Activated CD4-positive, alpha-beta T cell treated with anti-CD3 and anti-CD28 coated beads for 36 hours (primary cell): Measurements from ENCODE around the gene PLXNC1. TPM values are rescaled to one million over a fixed set of nuclear protein-coding genes. Genes with fewer than 3 reads are reported as not detected.

ENCODE experiments used
- ATAC-seq: fragments of 200-7000 bp; cut with Tn5 transposase; one replicate; pipeline ENCODE4 v1.10.0; 2021; ENCODE audit warnings: mild to moderate bottlenecking, moderate library complexity
- CTCF ChIA-PET: fragments of 350-600 bp; sonication (Branson Sonifier 250); formaldehyde crosslinking; loops from one replicate; lab custom pipeline; 2021; ENCODE audit warnings: antibody characterized with exemption; lab: Charles Lee
- POLR2A ChIA-PET: fragments of 350-600 bp; sonication (Branson Sonifier 250); formaldehyde crosslinking; loops from one replicate; lab custom pipeline; 2021; ENCODE audit warnings: antibody characterized with exemption, inconsistent platforms; lab: Charles Lee
- DNase-seq: peaks from one replicate; pipeline ENCODE4 v3.0.0-alpha.2; 2020
- H3K27ac Mint-ChIP-seq: one replicate; pipeline ENCODE4 v1.8.0; 2021; ENCODE audit warnings: mixed read lengths
- H3K27me3 Mint-ChIP-seq: one replicate; pipeline ENCODE4 v1.8.0; 2021; ENCODE audit warnings: mixed read lengths
- H3K36me3 Mint-ChIP-seq: one replicate; pipeline ENCODE4 v1.8.0; 2021; ENCODE audit warnings: low read depth, mixed read lengths
- H3K4me1 Mint-ChIP-seq: one replicate; pipeline ENCODE4 v1.8.0; 2021; ENCODE audit warnings: mixed read lengths
- H3K4me3 Mint-ChIP-seq: one replicate; pipeline ENCODE4 v1.8.0; 2021; ENCODE audit warnings: mild to moderate bottlenecking, moderate library complexity, mixed read lengths
- H3K9me3 Mint-ChIP-seq: one replicate; pipeline ENCODE4 v1.8.0; 2021; ENCODE audit warnings: low read depth, mixed read lengths
- intact Hi-C, 2 experiments: fragments of 100-400 bp; cut with DNase I in 1 of 2; cut with micrococcal nuclease in 1 of 2; formaldehyde crosslinking; loops; one replicate each; pipeline versions ENCODE4 v1.14.2 to v1.15.1; 2022 to 2024; cut with DNase I, micrococcal nuclease
- total RNA-seq, 2 experiments: library from RNA; stranded (reverse); gene quantifications; one replicate each; pipeline ENCODE4 v1.2.3, GENCODE V29; 2021

Gene PLXNC1
- total RNA-seq, 2 experiments from 2014 or later: 5.3 TPM

- ChIA-PET POLR2A (no interaction called here), CTCF (interaction anchor here (2.0 kb wide), 1 partner anchor 9 kb away, joined by 8 read pairs; no protein-coding TSS in a partner anchor)
- Mint-ChIP-seq H3K9me3 (no peaks in the 10 kb centered on the region), H3K27ac (no peak overlapping the region), H3K4me1 (peaks cover 13% of the 10 kb centered on the region), H3K4me3 (no peak overlapping the region), H3K36me3 (no peaks in the 10 kb centered on the region), H3K27me3 (peaks cover 2% of the 10 kb centered on the region)
- ATAC-seq: no peak
- intact Hi-C loops: no loop called here
- DNase-seq: no peak
Measured at GRCh38 chr12:94110258-94110657, 38.1 kb upstream of the PLXNC1 start.

- intact Hi-C loops: no loop called here
- Mint-ChIP-seq H3K4me3 (no peak overlapping the region), H3K27ac (no peak overlapping the region), H3K36me3 (no peaks in the 10 kb centered on the region), H3K9me3 (no peaks in the 10 kb centered on the region), H3K27me3 (peaks cover 4% of the 10 kb centered on the region), H3K4me1 (peaks cover 13% of the 10 kb centered on the region)
- ATAC-seq: no peak
- ChIA-PET POLR2A (no interaction called here), CTCF (interaction anchor here (1.3 to 2.0 kb wide), 3 partner anchors 9 to 609 kb away, joined by 3 to 15 read pairs (median 8); no protein-coding TSS in a partner anchor)
- no peak for DNase-seq
Measured at GRCh38 chr12:94111302-94111701, 37.1 kb upstream of the PLXNC1 start.

- Mint-ChIP-seq H3K27ac (no peak overlapping the region), H3K4me1 (peaks cover 13% of the 10 kb centered on the region), H3K9me3 (no peaks in the 10 kb centered on the region), H3K36me3 (no peaks in the 10 kb centered on the region), H3K4me3 (no peak overlapping the region), H3K27me3 (peaks cover 4% of the 10 kb centered on the region)
- intact Hi-C loops: no loop called here
- CTCF ChIA-PET: interaction anchor here (1.2 to 2.0 kb wide), 4 partner anchors 9 to 610 kb away, joined by 3 to 15 read pairs (median 6); no protein-coding TSS in a partner anchor
- DNase-seq (no peak), ATAC-seq (no peak)
- POLR2A ChIA-PET: interaction anchor here (0.6 kb wide), 2 partner anchors 10 to 54 kb away, joined by 3 to 5 read pairs; no protein-coding TSS in a partner anchor
Measured at GRCh38 chr12:94112121-94112520, 36.3 kb upstream of the PLXNC1 start.

- Mint-ChIP-seq H3K27me3 (peaks cover 4% of the 10 kb centered on the region), H3K4me1 (peaks cover 6% of the 10 kb centered on the region), H3K9me3 (no peaks in the 10 kb centered on the region), H3K4me3 (no peak overlapping the region), H3K36me3 (no peaks in the 10 kb centered on the region), H3K27ac (no peak overlapping the region)
- DNase-seq (no peak), ATAC-seq (no peak)
- intact Hi-C loops: no loop called here
- ChIA-PET POLR2A (no interaction called here), CTCF (no interaction called here)
Measured at GRCh38 chr12:94114166-94114565, 34.2 kb upstream of the PLXNC1 start.

DNA sequence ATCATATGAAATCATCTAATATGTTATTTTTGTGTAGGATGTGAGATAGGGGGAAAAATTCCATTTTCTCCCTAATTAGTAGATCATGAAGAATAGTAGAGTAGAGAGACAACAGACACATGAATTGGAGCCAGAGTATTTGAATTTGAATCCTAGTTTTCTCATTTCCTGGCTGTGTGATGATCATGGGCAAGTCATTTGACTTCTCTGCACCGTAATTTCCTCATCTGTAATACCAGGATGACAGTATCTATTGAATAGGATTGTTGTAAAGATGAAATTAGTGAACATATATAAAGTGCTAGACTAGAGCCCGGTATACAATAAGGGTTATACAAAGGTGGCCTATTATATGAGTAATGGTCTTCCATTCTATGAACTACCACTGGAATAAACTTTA, 32.2 kb upstream of the PLXNC1 start:
- no peak overlapping the region for H3K4me3 Mint-ChIP-seq
- CTCF ChIA-PET: no interaction called here
- POLR2A ChIA-PET: no interaction called here

GRCh38 chr12:94121886-94122285, 26.5 kb upstream of the PLXNC1 start:
- ATAC-seq (no peak), DNase-seq (no peak)
- Mint-ChIP-seq H3K27me3 (no peaks in the 10 kb centered on the region), H3K27ac (no peak overlapping the region), H3K9me3 (no peaks in the 10 kb centered on the region), H3K4me1 (peaks cover 33% of the 10 kb centered on the region), H3K4me3 (no peak overlapping the region), H3K36me3 (no peaks in the 10 kb centered on the region)
- intact Hi-C loops: no loop called here
- ChIA-PET POLR2A (interaction anchor here (0.6 kb wide), 2 partner anchors 10 to 865 kb away, joined by 5 to 8 read pairs; no protein-coding TSS in a partner anchor), CTCF (interaction anchor here (1.0 to 3.2 kb wide), 3 partner anchors 12 to 182 kb away, joined by 4 to 15 read pairs (median 5); no protein-coding TSS in a partner anchor)

More for the DNA sequence above, 32.2 kb upstream of the PLXNC1 start:
- H3K36me3 Mint-ChIP-seq: no peaks in the 10 kb centered on the region
- H3K4me1 Mint-ChIP-seq: no peaks in the 10 kb centered on the region
- no peak overlapping the region for H3K27ac Mint-ChIP-seq
- no peaks in the 10 kb centered on the region for H3K9me3 Mint-ChIP-seq
- intact Hi-C loops: no loop called here
- DNase-seq (no peak), ATAC-seq (no peak)
- peaks cover 4% of the 10 kb centered on the region for H3K27me3 Mint-ChIP-seq

DNA sequence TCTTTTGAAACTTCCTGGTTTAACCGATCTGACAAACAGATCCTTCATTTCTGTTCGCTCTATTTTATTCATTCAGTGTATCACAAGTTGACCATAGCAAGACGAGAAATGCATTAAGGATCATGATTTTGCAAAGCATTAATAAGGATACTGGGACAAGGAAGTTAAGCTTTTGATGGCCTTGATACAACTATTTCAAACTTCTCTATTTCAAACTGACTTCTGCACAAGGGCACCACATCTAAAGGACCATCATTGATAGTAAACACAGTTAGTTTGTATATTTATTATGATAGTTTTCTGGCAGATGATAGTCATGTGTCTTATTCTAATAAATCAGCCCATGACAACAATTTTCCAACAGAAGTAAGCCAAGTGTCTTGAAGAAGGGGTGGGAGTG, 25.8 kb upstream of the PLXNC1 start:
- Mint-ChIP-seq H3K4me1 (peaks cover 38% of the 10 kb centered on the region), H3K36me3 (no peaks in the 10 kb centered on the region), H3K4me3 (no peak overlapping the region), H3K9me3 (no peaks in the 10 kb centered on the region), H3K27ac (no peak overlapping the region), H3K27me3 (no peaks in the 10 kb centered on the region)
- POLR2A ChIA-PET: no interaction called here
- DNase-seq: no peak
- intact Hi-C loops: no loop called here
- no peak for ATAC-seq
- CTCF ChIA-PET: interaction anchor here (1.0 to 3.2 kb wide), 3 partner anchors 11 to 181 kb away, joined by 4 to 15 read pairs (median 5); no protein-coding TSS in a partner anchor

DNA sequence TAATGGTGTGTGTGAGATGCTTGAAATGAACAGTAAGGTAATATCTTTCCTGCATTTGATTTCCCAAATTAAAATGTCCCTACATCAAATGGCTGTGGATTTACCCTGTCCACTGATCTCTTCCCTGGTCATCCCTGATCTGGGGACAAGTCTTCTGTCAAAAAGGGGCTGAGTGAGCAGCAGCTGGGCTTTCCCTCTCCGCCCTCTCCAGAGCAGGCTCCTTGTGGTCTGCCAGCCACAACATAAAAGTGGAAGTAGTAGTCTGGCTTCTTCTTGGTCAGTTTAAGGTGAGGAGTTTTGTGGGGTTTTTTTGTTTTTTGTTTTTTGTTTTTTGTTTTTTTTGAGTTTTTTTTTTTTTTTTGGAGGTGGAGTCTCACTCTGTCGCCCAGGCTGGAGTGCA, 25.2 kb upstream of the PLXNC1 start:
- ChIA-PET CTCF (interaction anchor here (0.6 to 3.2 kb wide), 4 partner anchors 11 to 143 kb away, joined by 3 to 15 read pairs (median 4); no protein-coding TSS in a partner anchor), POLR2A (no interaction called here)
- Mint-ChIP-seq H3K9me3 (no peaks in the 10 kb centered on the region), H3K4me3 (no peak overlapping the region), H3K4me1 (peaks cover 39% of the 10 kb centered on the region), H3K36me3 (no peaks in the 10 kb centered on the region), H3K27me3 (no peaks in the 10 kb centered on the region), H3K27ac (peak overlapping the region; percentile 52)
- no peak for ATAC-seq
- DNase-seq: no peak
- intact Hi-C loops: no loop called here

GRCh38 chr12:94126067-94126466, 22.3 kb upstream of the PLXNC1 start:
- H3K36me3 Mint-ChIP-seq: no peaks in the 10 kb centered on the region
- no peaks in the 10 kb centered on the region for H3K9me3 Mint-ChIP-seq
- intact Hi-C loops: no loop called here
- no peaks in the 10 kb centered on the region for H3K27me3 Mint-ChIP-seq
- DNase-seq: no peak
- H3K27ac Mint-ChIP-seq: no peak overlapping the region
- H3K4me1 Mint-ChIP-seq: peaks cover 39% of the 10 kb centered on the region
- no peak for ATAC-seq
- H3K4me3 Mint-ChIP-seq: no peak overlapping the region
- ChIA-PET POLR2A (interaction anchor here (0.6 to 0.7 kb wide), 3 partner anchors 250 to 1399 kb away, joined by 5 to 11 read pairs (median 5); no protein-coding TSS in a partner anchor), CTCF (interaction anchor here (0.5 to 3.2 kb wide), 5 partner anchors 9 to 24 kb away, joined by 3 to 20 read pairs (median 4); no protein-coding TSS in a partner anchor)

DNA sequence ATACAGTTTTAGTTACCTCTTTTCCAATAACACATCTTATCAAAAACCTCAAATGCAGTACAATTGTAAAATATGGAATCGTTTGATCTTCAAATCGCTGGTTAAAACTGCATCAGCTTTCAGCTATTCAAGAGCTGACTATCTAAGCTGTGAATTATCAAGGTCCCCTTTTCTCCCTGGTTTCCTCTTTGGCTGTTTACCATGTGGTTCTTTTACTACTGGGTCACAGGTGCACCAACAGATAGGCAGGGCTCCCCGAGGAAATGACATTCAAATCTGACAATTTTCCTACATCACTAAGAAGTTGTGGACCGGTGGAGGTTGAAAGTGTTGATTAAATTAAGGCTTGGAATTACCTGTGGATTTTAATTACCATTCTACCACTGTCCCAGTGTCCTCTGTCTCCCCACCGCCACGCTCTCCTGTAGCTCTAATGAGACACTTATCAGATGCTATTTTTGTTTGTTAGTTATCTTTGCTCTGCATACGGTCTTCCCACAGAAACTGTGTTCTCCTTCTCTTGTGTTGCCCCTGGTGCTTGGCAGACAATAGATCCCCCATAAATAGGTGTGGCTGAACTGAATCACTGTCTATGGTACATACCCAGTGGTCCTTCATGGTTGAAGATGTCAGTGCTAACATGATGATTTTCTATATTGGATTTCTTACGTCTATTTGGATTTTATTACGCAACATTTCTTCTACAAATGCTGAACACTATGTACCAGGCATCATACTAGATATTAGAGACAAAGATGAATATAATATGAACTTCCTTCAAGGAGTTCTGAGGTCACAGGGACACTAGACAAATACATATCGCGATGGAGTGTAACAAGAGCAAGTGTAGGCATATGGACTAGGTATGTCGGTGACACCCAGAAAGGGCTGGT, 20.9 kb upstream of the PLXNC1 start:
- H3K27ac Mint-ChIP-seq: no peak overlapping the region
- ChIA-PET POLR2A (interaction anchor here (0.6 kb wide), 1 partner anchor 394 kb away, joined by 4 read pairs; no protein-coding TSS in a partner anchor), CTCF (interaction anchor here (0.6 to 3.2 kb wide), 3 partner anchors 26 to 466 kb away, joined by 3 to 20 read pairs (median 3); no protein-coding TSS in a partner anchor)
- no peaks in the 10 kb centered on the region for H3K27me3 Mint-ChIP-seq
- ATAC-seq (no peak), DNase-seq (no peak)
- no peaks in the 10 kb centered on the region for H3K36me3 Mint-ChIP-seq
- H3K4me1 Mint-ChIP-seq: peaks cover 39% of the 10 kb centered on the region
- H3K9me3 Mint-ChIP-seq: no peaks in the 10 kb centered on the region
- H3K4me3 Mint-ChIP-seq: no peak overlapping the region
- intact Hi-C loops: no loop called here

- no peaks in the 10 kb centered on the region for H3K36me3 Mint-ChIP-seq
- CTCF ChIA-PET: interaction anchor here (0.5 kb wide), 1 partner anchor 625 kb away, joined by 3 read pairs; no protein-coding TSS in a partner anchor
- H3K27ac Mint-ChIP-seq: no peak overlapping the region
- intact Hi-C loops: no loop called here
- ATAC-seq: no peak
- H3K4me3 Mint-ChIP-seq: no peak overlapping the region
- H3K4me1 Mint-ChIP-seq: peaks cover 36% of the 10 kb centered on the region
- no peak for DNase-seq
- no peaks in the 10 kb centered on the region for H3K27me3 Mint-ChIP-seq
- POLR2A ChIA-PET: no interaction called here
- H3K9me3 Mint-ChIP-seq: no peaks in the 10 kb centered on the region
Measured at GRCh38 chr12:94128280-94128679, 20.1 kb upstream of the PLXNC1 start.
